ENCODE results near the gene TOP1.

DNA sequence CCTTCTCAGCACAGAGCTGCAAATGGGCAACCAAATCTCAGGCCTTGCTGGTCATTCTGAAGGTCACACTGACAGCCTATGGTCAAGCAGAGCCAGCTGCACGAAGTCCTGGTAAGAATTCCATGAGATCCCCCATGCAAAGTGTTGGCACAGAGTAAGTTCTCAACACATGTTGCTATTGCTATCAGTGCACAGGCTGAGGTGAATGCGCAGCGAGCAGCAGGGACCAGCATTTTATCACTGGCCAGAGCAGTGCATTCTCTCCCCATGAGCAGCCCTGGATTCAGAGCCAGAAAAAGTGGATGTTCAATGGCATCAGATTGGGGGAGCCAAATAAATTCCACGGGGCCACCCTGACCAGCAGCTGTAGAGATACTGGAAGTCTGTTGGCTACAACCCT is 44.1 kb upstream of the TOP1 start:
- TF ChIP-seq FOSL2 (IDR thresholded peaks at IDR 0.05; ENCODE audit: borderline replicate concordance, low read depth) (no peak), TEAD4 (IDR thresholded peaks at IDR 0.05; ENCODE audit: borderline replicate concordance, insufficient read depth) (no peak), JUND (IDR thresholded peaks at IDR 0.05) (no peak), EZH2phosphoT487 (IDR thresholded peaks at IDR 0.05; ENCODE audit: borderline replicate concordance, low read depth) (no peak), EP300 (IDR thresholded peaks at IDR 0.05; ENCODE audit: borderline replicate concordance in 1 of 2, low read depth in 1 of 2, low read length in 1 of 2) (no peak)
- TF ChIP-seq, protein P1, sequence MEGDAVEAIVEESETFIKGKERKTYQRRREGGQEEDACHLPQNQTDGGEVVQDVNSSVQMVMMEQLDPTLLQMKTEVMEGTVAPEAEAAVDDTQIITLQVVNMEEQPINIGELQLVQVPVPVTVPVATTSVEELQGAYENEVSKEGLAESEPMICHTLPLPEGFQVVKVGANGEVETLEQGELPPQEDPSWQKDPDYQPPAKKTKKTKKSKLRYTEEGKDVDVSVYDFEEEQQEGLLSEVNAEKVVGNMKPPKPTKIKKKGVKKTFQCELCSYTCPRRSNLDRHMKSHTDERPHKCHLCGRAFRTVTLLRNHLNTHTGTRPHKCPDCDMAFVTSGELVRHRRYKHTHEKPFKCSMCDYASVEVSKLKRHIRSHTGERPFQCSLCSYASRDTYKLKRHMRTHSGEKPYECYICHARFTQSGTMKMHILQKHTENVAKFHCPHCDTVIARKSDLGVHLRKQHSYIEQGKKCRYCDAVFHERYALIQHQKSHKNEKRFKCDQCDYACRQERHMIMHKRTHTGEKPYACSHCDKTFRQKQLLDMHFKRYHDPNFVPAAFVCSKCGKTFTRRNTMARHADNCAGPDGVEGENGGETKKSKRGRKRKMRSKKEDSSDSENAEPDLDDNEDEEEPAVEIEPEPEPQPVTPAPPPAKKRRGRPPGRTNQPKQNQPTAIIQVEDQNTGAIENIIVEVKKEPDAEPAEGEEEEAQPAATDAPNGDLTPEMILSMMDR (IDR thresholded peaks at IDR 0.05), result no peak
